CMK (cell line): ENCODE measurements around the gene LPAR6.

Experiments used
- DNase-seq: peaks from one replicate; pipeline ENCODE4 v3.0.0-alpha.2; 2010; ENCODE audit warnings: low read depth

The LPAR6 gene

DNA sequence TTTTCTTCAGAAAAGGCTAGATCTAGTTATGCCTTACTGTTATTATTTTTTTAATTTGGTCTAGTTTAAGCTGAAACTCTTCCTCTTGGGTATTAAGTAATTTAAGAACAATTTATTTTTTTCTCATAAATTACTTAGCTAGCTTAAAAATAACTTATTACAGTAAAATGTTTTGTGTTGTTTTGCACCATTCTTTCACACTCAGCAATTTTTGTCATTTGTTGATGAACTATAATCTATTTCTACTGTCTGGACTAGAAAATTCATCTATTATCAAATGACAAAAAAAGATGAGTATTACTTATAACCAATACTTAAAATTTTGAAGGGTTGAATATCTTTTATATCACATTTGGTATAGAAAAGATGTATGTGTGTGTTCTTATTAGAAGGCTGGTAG, 1.6 kb upstream of the LPAR6 start:
- no peak for DNase-seq

- no peak for DNase-seq
These were observed 927 bp downstream of the LPAR6 start for GRCh38 chr13:48411841-48412531.

DNA sequence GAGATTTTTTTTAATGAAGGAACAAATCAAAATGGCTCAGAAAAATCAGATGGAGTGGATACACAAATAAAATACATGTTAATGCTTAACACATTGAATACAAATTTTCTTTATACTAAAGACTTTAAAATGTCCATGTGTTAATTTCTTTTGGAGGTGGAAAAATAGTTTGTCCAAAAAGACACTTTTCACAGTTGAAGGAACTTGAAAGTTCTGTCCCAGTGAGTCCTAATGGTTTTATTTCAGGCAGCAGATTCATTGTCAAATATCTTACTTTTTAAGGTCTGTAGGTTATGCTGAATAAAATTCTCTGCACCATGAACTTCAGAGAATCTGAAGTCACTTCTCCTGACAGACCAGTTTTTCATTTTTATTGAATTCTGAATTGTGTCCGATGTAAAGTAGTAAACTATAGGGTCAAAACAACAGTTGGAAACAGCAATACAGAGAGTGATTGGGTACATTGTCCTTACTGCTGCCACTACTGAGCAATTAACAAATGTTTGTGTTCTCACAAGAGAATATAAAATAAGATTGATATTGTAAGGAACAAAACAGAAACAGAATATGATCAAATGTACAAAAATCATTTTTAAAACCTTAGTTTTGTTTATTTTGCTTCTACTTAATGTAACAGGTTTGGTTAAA, 1.6 kb downstream of the LPAR6 start:
- DNase-seq = no peak

DNA sequence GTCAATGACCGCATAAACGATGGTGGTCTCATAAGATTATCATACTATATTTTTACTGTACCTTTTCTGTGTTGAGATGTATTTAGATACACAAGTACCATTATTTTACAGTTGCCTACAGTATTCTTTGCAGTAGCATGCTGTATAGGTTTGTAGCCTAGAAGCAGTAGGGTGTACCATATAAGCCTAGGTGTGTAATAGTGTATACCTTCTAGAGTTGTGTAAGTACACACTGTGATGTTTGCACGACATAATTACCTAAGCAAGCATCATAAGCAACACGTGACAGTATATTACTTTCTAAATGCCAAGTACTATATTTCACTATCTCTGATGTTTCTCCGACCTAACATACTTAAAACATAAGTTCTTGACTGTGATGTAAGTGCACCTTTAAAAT, 2.7 kb downstream of the LPAR6 start:
- DNase-seq = no peak

DNA sequence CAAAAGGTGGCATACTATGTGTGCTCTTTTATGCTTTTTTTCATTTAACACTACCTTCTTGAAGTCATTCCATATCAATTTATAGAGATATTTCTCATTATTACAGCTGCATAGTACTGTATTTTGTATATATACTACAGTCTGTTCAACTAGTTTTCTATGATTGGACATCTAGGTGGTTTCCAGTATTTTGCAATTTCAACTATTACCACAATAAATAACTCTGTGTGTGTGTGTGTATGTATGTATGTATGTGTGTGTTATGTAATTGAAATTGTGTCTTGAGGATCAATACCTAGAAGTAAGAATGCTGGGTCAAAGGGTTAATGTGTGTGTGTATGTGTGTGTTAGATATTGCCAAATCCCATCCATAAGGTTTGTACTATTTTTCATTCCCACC, 7.0 kb downstream of the LPAR6 start:
- no peak for DNase-seq

- DNase-seq = no peak
These were observed 8.0 kb downstream of the LPAR6 start for GRCh38 chr13:48404952-48405351.

- no peak for DNase-seq
These were observed 9.0 kb downstream of the LPAR6 start for GRCh38 chr13:48403913-48404312.

- DNase-seq = no peak
These were observed 9.7 kb downstream of the LPAR6 start for GRCh38 chr13:48403151-48403631.

- no peak for DNase-seq
These were observed 10.5 kb downstream of the LPAR6 start for GRCh38 chr13:48402325-48402932.

GRCh38 chr13:48401480-48401879, 11.4 kb downstream of the LPAR6 start:
- DNase-seq = no peak

- no peak for DNase-seq
These were observed 12.0 kb downstream of the LPAR6 start for GRCh38 chr13:48400850-48401291.

- DNase-seq = no peak
These were observed 12.7 kb downstream of the LPAR6 start for GRCh38 chr13:48400090-48400694.

GRCh38 chr13:48398450-48399095, 14.3 kb downstream of the LPAR6 start:
- DNase-seq = no peak

- DNase-seq = no peak
These were observed 15.2 kb downstream of the LPAR6 start for GRCh38 chr13:48397744-48398143.

DNA sequence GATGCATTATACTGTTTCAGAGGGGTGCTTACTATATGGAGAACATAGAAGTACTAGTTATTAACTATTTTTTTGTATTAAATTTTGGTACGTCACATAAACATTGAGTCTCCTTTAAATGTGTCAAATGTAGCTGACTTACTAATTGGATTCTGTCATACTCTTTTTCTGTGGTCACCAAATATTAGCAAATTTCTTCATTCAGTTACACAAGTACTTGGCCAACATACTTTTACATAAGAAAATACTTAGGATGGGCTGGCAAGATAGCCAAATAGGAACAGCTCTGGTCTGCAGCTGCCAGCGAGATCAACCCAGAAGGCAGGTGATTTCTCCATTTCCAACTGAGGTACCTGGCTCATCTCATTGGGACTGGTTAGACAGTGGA, 19.2 kb downstream of the LPAR6 start:
- no peak for DNase-seq

- DNase-seq = no peak
These were observed 19.7 kb downstream of the LPAR6 start for GRCh38 chr13:48393030-48393697.

- no peak for DNase-seq
These were observed 21.7 kb downstream of the LPAR6 start for GRCh38 chr13:48391257-48391656.

- DNase-seq = no peak
These were observed 26.1 kb downstream of the LPAR6 start for GRCh38 chr13:48386816-48387215.

DNA sequence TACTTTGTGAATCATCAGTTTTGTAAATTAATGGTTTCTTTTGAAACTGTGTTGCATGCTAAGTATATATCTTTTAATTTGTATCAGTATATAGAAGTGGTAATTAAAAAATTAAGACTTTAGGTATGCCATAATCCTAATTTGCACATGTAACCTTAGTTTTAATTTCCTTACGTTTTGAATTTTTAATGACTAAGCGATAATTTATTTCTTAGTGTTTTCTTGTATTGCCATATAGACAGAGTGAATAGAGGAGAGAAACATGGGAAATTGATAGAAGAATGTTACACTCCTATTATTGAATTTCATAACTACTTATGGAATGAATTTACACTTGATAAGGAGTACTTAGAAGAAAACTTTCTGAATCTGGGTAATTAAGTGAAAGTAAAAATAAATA, 29.5 kb downstream of the LPAR6 start:
- DNase-seq = no peak

GRCh38 chr13:48380581-48380980, 32.3 kb downstream of the LPAR6 start:
- DNase-seq = no peak

GRCh38 chr13:48377857-48378256, 35.1 kb downstream of the LPAR6 start:
- no peak for DNase-seq

DNA sequence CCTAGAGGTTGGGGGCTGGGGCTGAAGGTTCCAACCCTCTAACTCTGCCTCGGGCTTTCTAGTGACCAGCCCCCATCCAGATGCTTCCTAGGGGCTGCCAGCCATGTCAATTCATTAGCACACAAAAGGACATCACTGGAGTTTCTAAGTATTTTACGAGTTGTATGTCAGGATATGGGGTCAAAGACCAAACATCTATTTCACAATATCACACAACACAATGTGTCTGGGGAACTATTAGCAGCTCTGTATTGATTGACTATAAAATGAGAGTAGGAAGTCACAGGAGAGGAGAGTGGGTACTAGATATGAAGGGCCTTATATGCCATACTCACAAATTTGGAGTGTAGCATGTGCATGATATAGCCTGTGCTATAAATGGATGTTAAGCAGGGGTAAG, 42.1 kb downstream of the LPAR6 start:
- DNase-seq = no peak
